DOHH2 (cell line): ENCODE data around the gene CCNYL1.

Experiments used
- CTCF ChIP-seq: fragments of 200-600 bp; sonication (generic); IDR thresholded peaks from one replicate; pipeline ENCODE4 v1.5.1; 2014; ENCODE audit warnings: antibody characterized with exemption, mild to moderate bottlenecking, low read depth, low read length; ENCODE audit not compliant: poor library complexity, severe bottlenecking
- EZH2phosphoT487 ChIP-seq: fragments of 200-600 bp; sonication (generic); IDR thresholded peaks from 2 replicates; pipeline ENCODE4 v1.6.1; 2017; ENCODE audit warnings: borderline replicate concordance, mild to moderate bottlenecking, antibody characterized with exemption, low read length, moderate library complexity, mixed read lengths

- TF ChIP-seq CTCF (no peak), EZH2phosphoT487 (no peak)
These were observed 30.0 kb upstream of the CCNYL1 start for GRCh38 chr2:207681431-207681830.
